Smooth muscle cell (in vitro differentiated cells): Measurements from ENCODE around the gene TUT4. TPM values are rescaled to one million over a fixed set of nuclear protein-coding genes. Genes with fewer than 3 reads are reported as not detected.

Experiments
- DNase-seq: peaks from one replicate; lab custom pipeline; 2025; ENCODE audit not compliant: unreplicated experiment; lab: John Stamatoyannopoulos, UW
- H2AFZ ChIP-seq: fragments of 200-600 bp; sonication (generic); 2 replicates; pipeline ENCODE4 v1.6.0; 2016; ENCODE audit warnings: antibody characterized with exemption, low read depth, mild to moderate bottlenecking
- H3F3A ChIP-seq: fragments of 200-600 bp; sonication (generic); 2 replicates; pipeline ENCODE4 v1.6.0; 2017; ENCODE audit warnings: antibody characterized with exemption, low read depth
- H3K27ac ChIP-seq: fragments of 200-600 bp; sonication (generic); 2 replicates; pipeline ENCODE4 v1.5.1; 2016; ENCODE audit warnings: low read depth, mild to moderate bottlenecking
- H3K27me3 ChIP-seq: fragments of 200-600 bp; sonication (generic); 2 replicates; pipeline ENCODE4 v1.6.1; 2016; ENCODE audit warnings: low read depth, mild to moderate bottlenecking
- H3K36me3 ChIP-seq: fragments of 200-600 bp; sonication (generic); 2 replicates; pipeline ENCODE4 v1.5.1; 2016; ENCODE audit warnings: low read depth
- H3K4me1 ChIP-seq: fragments of 200-600 bp; sonication (generic); 2 replicates; pipeline ENCODE4 v1.5.1; 2016; ENCODE audit warnings: low read depth
- H3K4me2 ChIP-seq: fragments of 200-600 bp; sonication (generic); 2 replicates; pipeline ENCODE4 v1.6.0; 2016; ENCODE audit warnings: mild to moderate bottlenecking
- H3K4me3 ChIP-seq: fragments of 200-600 bp; sonication (generic); 2 replicates; pipeline ENCODE4 v1.5.1; 2016; ENCODE audit warnings: mild to moderate bottlenecking
- H3K79me2 ChIP-seq: fragments of 200-600 bp; sonication (generic); 2 replicates; pipeline ENCODE4 v1.6.0; 2016; ENCODE audit warnings: low read depth, mild to moderate bottlenecking
- H3K9ac ChIP-seq: fragments of 200-600 bp; sonication (generic); 2 replicates; pipeline ENCODE4 v1.6.0; 2016; ENCODE audit warnings: low read depth
- H3K9me3 ChIP-seq: fragments of 200-600 bp; sonication (generic); replicated peaks from 2 replicates; pipeline ENCODE4 v1.5.1; 2016; ENCODE audit warnings: low read depth
- H4K20me1 ChIP-seq: fragments of 200-600 bp; sonication (generic); 2 replicates; pipeline ENCODE4 v1.6.0; 2016; ENCODE audit warnings: low read depth
- WGBS: methylation state at CpG from one replicate; pipeline ENCODE4 v1.1.7; 2016; ENCODE audit warnings: low lambda C conversion rate; 5-methylcytosine and 5-hydroxymethylcytosine counted together
- polyA plus RNA-seq: library from polyadenylated mRNA; unstranded; fragments of >200 nt; fragmentation: Nextera tagmentation; extraction: Ambion mirVana; gene quantifications from 2 replicates; pipeline ENCODE4 v1.2.1, GENCODE V29; 2016
- total RNA-seq: library from RNA; depleted of rRNA; stranded (reverse); fragments of >200 nt; gene quantifications from 2 replicates; pipeline ENCODE4 v1.2.3, GENCODE V29; 2014
- TF ChIP-seq, protein P1 (sequence below): fragments of 200-600 bp; sonication (generic); IDR thresholded peaks from 2 replicates; pipeline ENCODE4 v1.5.1; 2017; ENCODE audit warnings: borderline replicate concordance, mild to moderate bottlenecking, antibody characterized with exemption; ENCODE audit not compliant: insufficient read depth, poor library complexity, severe bottlenecking

The TUT4 gene
- total and polyA plus RNA-seq, 2 experiments from 2014 or later, result 13.9 to 58.3 TPM

- H2AFZ ChIP-seq, result no peak overlapping the region
- no peak overlapping the region for H3K4me2 ChIP-seq
- H3K4me3 ChIP-seq, result no peak overlapping the region
- 98% methylated on average over 2 of the region's 2 CpGs for WGBS
- TF ChIP-seq, protein P1, sequence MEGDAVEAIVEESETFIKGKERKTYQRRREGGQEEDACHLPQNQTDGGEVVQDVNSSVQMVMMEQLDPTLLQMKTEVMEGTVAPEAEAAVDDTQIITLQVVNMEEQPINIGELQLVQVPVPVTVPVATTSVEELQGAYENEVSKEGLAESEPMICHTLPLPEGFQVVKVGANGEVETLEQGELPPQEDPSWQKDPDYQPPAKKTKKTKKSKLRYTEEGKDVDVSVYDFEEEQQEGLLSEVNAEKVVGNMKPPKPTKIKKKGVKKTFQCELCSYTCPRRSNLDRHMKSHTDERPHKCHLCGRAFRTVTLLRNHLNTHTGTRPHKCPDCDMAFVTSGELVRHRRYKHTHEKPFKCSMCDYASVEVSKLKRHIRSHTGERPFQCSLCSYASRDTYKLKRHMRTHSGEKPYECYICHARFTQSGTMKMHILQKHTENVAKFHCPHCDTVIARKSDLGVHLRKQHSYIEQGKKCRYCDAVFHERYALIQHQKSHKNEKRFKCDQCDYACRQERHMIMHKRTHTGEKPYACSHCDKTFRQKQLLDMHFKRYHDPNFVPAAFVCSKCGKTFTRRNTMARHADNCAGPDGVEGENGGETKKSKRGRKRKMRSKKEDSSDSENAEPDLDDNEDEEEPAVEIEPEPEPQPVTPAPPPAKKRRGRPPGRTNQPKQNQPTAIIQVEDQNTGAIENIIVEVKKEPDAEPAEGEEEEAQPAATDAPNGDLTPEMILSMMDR, result no peak
- H3K27ac ChIP-seq, result no peak overlapping the region
- H3F3A ChIP-seq, result no peaks in the 10 kb centered on the region
- H4K20me1 ChIP-seq, result peaks cover 10% of the 10 kb centered on the region
- no peaks in the 10 kb centered on the region for H3K79me2 ChIP-seq
- H3K9me3 ChIP-seq, result no peaks in the 10 kb centered on the region
- H3K36me3 ChIP-seq, result no peaks in the 10 kb centered on the region
- no peak overlapping the region for H3K9ac ChIP-seq
- no peaks in the 10 kb centered on the region for H3K4me1 ChIP-seq
- no peaks in the 10 kb centered on the region for H3K27me3 ChIP-seq
- no peak for DNase-seq
These were observed 83.8 kb downstream of the TUT4 start for GRCh38 chr1:52469108-52469507.

GRCh38 chr1:52463891-52464290, 89.0 kb downstream of the TUT4 start:
- no peak for DNase-seq
- H3K9ac ChIP-seq, result no peak overlapping the region
- no peaks in the 10 kb centered on the region for H3K36me3 ChIP-seq
- H3K27me3 ChIP-seq, result no peaks in the 10 kb centered on the region
- TF ChIP-seq, protein P1, result no peak
- no peaks in the 10 kb centered on the region for H3K9me3 ChIP-seq
- no peak overlapping the region for H3K4me3 ChIP-seq
- no peaks in the 10 kb centered on the region for H3K4me1 ChIP-seq
- WGBS, result 97% methylated on average over 5 of the region's 5 CpGs
- no peaks in the 10 kb centered on the region for H3K79me2 ChIP-seq
- H3K4me2 ChIP-seq, result no peak overlapping the region
- no peak overlapping the region for H3K27ac ChIP-seq
- H3F3A ChIP-seq, result no peaks in the 10 kb centered on the region
- no peaks in the 10 kb centered on the region for H4K20me1 ChIP-seq
- no peak overlapping the region for H2AFZ ChIP-seq

DNA sequence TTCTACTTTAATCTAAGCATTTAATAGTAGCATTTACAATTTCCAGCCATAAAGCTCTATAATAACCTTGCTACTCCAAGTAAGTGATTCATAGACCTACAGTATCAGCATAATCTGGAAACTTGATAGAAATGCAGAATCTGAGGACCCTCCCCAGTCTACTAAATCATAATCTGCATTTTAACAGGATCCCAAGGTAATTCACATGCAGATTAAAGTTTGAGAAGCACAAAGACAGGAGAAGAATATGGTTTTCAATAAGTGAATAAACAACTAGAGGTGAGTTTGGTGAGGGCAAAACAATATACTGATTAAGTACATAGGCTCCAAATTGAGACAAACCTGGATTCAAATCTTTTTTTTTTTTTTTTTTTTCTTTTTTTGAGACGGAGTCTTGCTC, 91.1 kb downstream of the TUT4 start:
- no peak overlapping the region for H3K4me3 ChIP-seq
- no peaks in the 10 kb centered on the region for H3K4me1 ChIP-seq
- DNase-seq, result no peak
- H4K20me1 ChIP-seq, result no peaks in the 10 kb centered on the region
- no peak overlapping the region for H3K9ac ChIP-seq
- H3K79me2 ChIP-seq, result no peaks in the 10 kb centered on the region
- TF ChIP-seq, protein P1, result no peak
- H3F3A ChIP-seq, result no peaks in the 10 kb centered on the region
- H3K27ac ChIP-seq, result no peak overlapping the region
- no peaks in the 10 kb centered on the region for H3K36me3 ChIP-seq
- H3K9me3 ChIP-seq, result no peaks in the 10 kb centered on the region
- WGBS, result 67% methylated on average over 1 of the region's 1 CpG
- no peak overlapping the region for H3K4me2 ChIP-seq
- no peaks in the 10 kb centered on the region for H3K27me3 ChIP-seq
- H2AFZ ChIP-seq, result no peak overlapping the region

DNA sequence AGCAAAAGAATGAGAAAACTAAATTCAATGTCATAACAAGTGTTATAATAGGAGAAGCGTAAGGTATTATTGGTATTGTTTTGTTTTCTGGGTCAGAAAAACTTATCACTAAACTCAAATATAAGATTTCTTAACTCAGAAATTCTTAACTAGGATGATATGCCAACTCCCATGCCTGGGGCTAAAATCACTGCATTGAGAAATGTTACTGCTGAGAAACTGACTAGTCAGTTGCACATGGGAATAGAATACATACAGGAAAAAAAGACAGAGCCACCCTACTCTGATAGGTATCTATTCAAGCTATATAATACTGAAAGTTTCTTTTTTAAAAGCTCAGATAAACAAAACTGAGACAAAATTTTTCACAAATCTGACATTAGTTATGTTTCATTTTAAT, 92.2 kb downstream of the TUT4 start:
- Histone ChIP-seq H2AFZ (no peak overlapping the region), H3K9me3 (no peaks in the 10 kb centered on the region), H3K36me3 (no peaks in the 10 kb centered on the region), H3K4me2 (no peak overlapping the region), H3K4me3 (no peak overlapping the region), H4K20me1 (no peaks in the 10 kb centered on the region), H3K27ac (no peak overlapping the region), H3K9ac (no peak overlapping the region), H3K79me2 (no peaks in the 10 kb centered on the region), H3F3A (no peaks in the 10 kb centered on the region), H3K27me3 (no peaks in the 10 kb centered on the region), H3K4me1 (no peaks in the 10 kb centered on the region)
- TF ChIP-seq, protein P1, result no peak
- WGBS, result 97% methylated on average over 1 of the region's 1 CpG
- no peak for DNase-seq
